UCSD-AML1 (cell line): ENCODE results near the gene TMEM138.

Experiments
- DNase-seq: peaks from one replicate; lab custom pipeline; 2025; ENCODE audit not compliant: unreplicated experiment; lab: John Stamatoyannopoulos, UW

Gene TMEM138

GRCh38 chr11:61341706-61342105 lies 20.5 kb upstream of the TMEM138 start:
- DNase-seq: no peak

GRCh38 chr11:61342207-61342803 lies 19.9 kb upstream of the TMEM138 start:
- DNase-seq: no peak

- DNase-seq: no peak
Measured at GRCh38 chr11:61343792-61344745, 18.1 kb upstream of the TMEM138 start.

- no peak for DNase-seq
Measured at GRCh38 chr11:61345170-61345610, 17.0 kb upstream of the TMEM138 start.

- DNase-seq: peak; percentile 54
Measured at GRCh38 chr11:61345954-61346843, 16.0 kb upstream of the TMEM138 start.

GRCh38 chr11:61347916-61348461 lies 14.2 kb upstream of the TMEM138 start:
- peak; percentile 43 for DNase-seq

GRCh38 chr11:61349189-61349751 lies 12.9 kb upstream of the TMEM138 start:
- no peak for DNase-seq

GRCh38 chr11:61349916-61350315 lies 12.3 kb upstream of the TMEM138 start:
- no peak for DNase-seq

- DNase-seq: no peak
Measured at GRCh38 chr11:61350336-61350735, 11.8 kb upstream of the TMEM138 start.

GRCh38 chr11:61350803-61351202 lies 11.4 kb upstream of the TMEM138 start:
- DNase-seq: no peak

GRCh38 chr11:61352038-61352437 lies 10.1 kb upstream of the TMEM138 start:
- DNase-seq: no peak

GRCh38 chr11:61353131-61354067 lies 8.8 kb upstream of the TMEM138 start:
- DNase-seq: no peak

- no peak for DNase-seq
Measured at GRCh38 chr11:61354208-61354607, 8.0 kb upstream of the TMEM138 start.

GRCh38 chr11:61356706-61357105 lies 5.5 kb upstream of the TMEM138 start:
- no peak for DNase-seq

- peak; percentile 24 for DNase-seq
Measured at GRCh38 chr11:61357233-61357893, 4.8 kb upstream of the TMEM138 start.

GRCh38 chr11:61357894-61358239 lies 4.3 kb upstream of the TMEM138 start:
- no peak for DNase-seq

GRCh38 chr11:61358566-61358965 lies 3.6 kb upstream of the TMEM138 start:
- DNase-seq: no peak

- no peak for DNase-seq
Measured at GRCh38 chr11:61359516-61359915, 2.7 kb upstream of the TMEM138 start.

- no peak for DNase-seq
Measured at GRCh38 chr11:61361237-61361740, 885 bp upstream of the TMEM138 start.
